GM23338 (cell line): ENCODE results near the gene MAN2B2. TPM values are rescaled to one million over a fixed set of nuclear protein-coding genes. Genes with fewer than 3 reads are reported as not detected.

Source experiments
- ATAC-seq: fragments of 200-7000 bp; cut with Tn5 transposase; 3 replicates; pipeline ENCODE4 v1.9.1; 2020
- DNase-seq: peaks from one replicate; pipeline ENCODE4 v3.0.0-alpha.2; 2015; ENCODE audit warnings: low spot score
- H2AFZ ChIP-seq: fragments of 200-600 bp; sonication (generic); 2 replicates; pipeline ENCODE4 v1.8.0; 2016; ENCODE audit warnings: antibody characterized with exemption, mild to moderate bottlenecking, moderate library complexity
- H3F3A ChIP-seq: fragments of 200-600 bp; sonication (generic); replicated peaks from 2 replicates; pipeline ENCODE4 v1.8.0; 2017; ENCODE audit warnings: antibody characterized with exemption, mixed run types, low read depth
- H3K27ac ChIP-seq: fragments of 200-600 bp; sonication (generic); 2 replicates; pipeline ENCODE4 v1.6.1; 2016; ENCODE audit warnings: low read depth
- H3K27me3 ChIP-seq: fragments of 200-600 bp; sonication (generic); 2 replicates; pipeline ENCODE4 v1.8.0; 2016; ENCODE audit warnings: mild to moderate bottlenecking, mixed run types, moderate library complexity; ENCODE audit not compliant: insufficient read depth
- H3K36me3 ChIP-seq: fragments of 200-600 bp; sonication (generic); 2 replicates; pipeline ENCODE4 v1.8.0; 2016; ENCODE audit warnings: mild to moderate bottlenecking; ENCODE audit not compliant: insufficient read depth
- H3K4me1 ChIP-seq: fragments of 200-600 bp; sonication (generic); 2 replicates; pipeline ENCODE4 v1.8.0; 2016; ENCODE audit warnings: mild to moderate bottlenecking, moderate library complexity; ENCODE audit not compliant: insufficient read depth
- H3K4me2 ChIP-seq: fragments of 200-600 bp; sonication (generic); 2 replicates; pipeline ENCODE4 v1.7.1; 2017; ENCODE audit warnings: mixed run types
- H3K4me3 ChIP-seq: fragments of 200-600 bp; sonication (generic); 2 replicates; pipeline ENCODE4 v1.6.1; 2016; ENCODE audit warnings: mixed run types
- H3K79me2 ChIP-seq: fragments of 200-600 bp; sonication (generic); replicated peaks from 2 replicates; pipeline ENCODE4 v1.8.0; 2017; ENCODE audit warnings: mild to moderate bottlenecking; ENCODE audit not compliant: insufficient read depth
- H3K9me2 ChIP-seq: fragments of 200-600 bp; sonication (generic); 2 replicates; pipeline ENCODE4 v1.8.0; 2017; ENCODE audit not compliant: insufficient read depth
- H4K20me1 ChIP-seq: fragments of 200-600 bp; sonication (generic); replicated peaks from 2 replicates; pipeline ENCODE4 v1.8.0; 2017; ENCODE audit warnings: mild to moderate bottlenecking; ENCODE audit not compliant: insufficient read depth
- H3K27ac Mint-ChIP-seq: 2 replicates; pipeline ENCODE4 v1.8.0; 2020; ENCODE audit warnings: inconsistent platforms, mild to moderate bottlenecking, moderate library complexity, mixed read lengths
- H3K27me3 Mint-ChIP-seq: 3 replicates; pipeline ENCODE4 v1.8.0; 2022; ENCODE audit warnings: low read depth, mild to moderate bottlenecking, moderate library complexity, mixed read lengths, inconsistent platforms; ENCODE audit not compliant: insufficient read depth, poor library complexity
- H3K36me3 Mint-ChIP-seq: 3 replicates; pipeline ENCODE4 v1.8.0; 2021; ENCODE audit warnings: low read depth, mild to moderate bottlenecking, inconsistent platforms, moderate library complexity, mixed read lengths
- H3K4me1 Mint-ChIP-seq: 3 replicates; pipeline ENCODE4 v1.8.0; 2020; ENCODE audit warnings: mild to moderate bottlenecking, inconsistent platforms, mixed read lengths
- H3K4me3 Mint-ChIP-seq: 3 replicates; pipeline ENCODE4 v1.8.0; 2021; ENCODE audit warnings: moderate library complexity, mild to moderate bottlenecking, inconsistent platforms, mixed read lengths
- H3K9me3 Mint-ChIP-seq: 3 replicates; pipeline ENCODE4 v1.8.0; 2020; ENCODE audit warnings: moderate library complexity, mild to moderate bottlenecking, inconsistent platforms, mixed read lengths
- JUNB ChIP-seq: IDR thresholded peaks from one replicate; pipeline ENCODE4 v1.6.1; 2016; ENCODE audit warnings: antibody characterized with exemption; ENCODE audit not compliant: unreplicated experiment
- NANOG ChIP-seq: IDR thresholded peaks from 2 replicates; pipeline ENCODE4 v1.6.1; 2016; ENCODE audit warnings: antibody characterized with exemption, borderline replicate concordance
- STAT1 ChIP-seq: IDR thresholded peaks from one replicate; pipeline ENCODE4 v1.6.1; 2016; ENCODE audit warnings: antibody characterized with exemption; ENCODE audit not compliant: unreplicated experiment
- ZNF331 ChIP-seq: fragments of 250-450 bp; sonication (Bioruptor Pico); IDR thresholded peaks from 2 replicates; pipeline ENCODE4 v1.5.0; 2020; ENCODE audit warnings: low read depth, mild to moderate bottlenecking, moderate library complexity
- polyA plus RNA-seq: library from polyadenylated mRNA; unstranded; fragments of >200 nt; fragmentation: Nextera tagmentation; extraction: Ambion mirVana; gene quantifications from 2 replicates; pipeline ENCODE4 v1.2.1, GENCODE V29; 2016
- total RNA-seq: library from RNA; depleted of rRNA; stranded (reverse); fragments of >200 nt; shearing (Covaris generic); gene quantifications from 2 replicates; pipeline ENCODE4 v1.2.3, GENCODE V29; 2014
- TF ChIP-seq, protein P1 (sequence below), 2 experiments: fragments of 200-600 bp in 1 of 2; sonication (generic) in 1 of 2; conservative IDR thresholded peaks; 2 replicates each; pipeline versions ENCODE4 v1.5.1 to v1.6.1; 2016 to 2017; ENCODE audit warnings: antibody characterized with exemption in 2 of 2, low read depth in 2 of 2, mild to moderate bottlenecking in 2 of 2, moderate library complexity in 1 of 2
- TF ChIP-seq, protein P2 (sequence below): IDR thresholded peaks from one replicate; pipeline ENCODE4 v1.6.1; 2018; ENCODE audit warnings: antibody characterized with exemption; ENCODE audit not compliant: unreplicated experiment

MAN2B2 gene
- total and polyA plus RNA-seq, 2 experiments from 2014 or later, result 1.6 to 6.9 TPM

DNA sequence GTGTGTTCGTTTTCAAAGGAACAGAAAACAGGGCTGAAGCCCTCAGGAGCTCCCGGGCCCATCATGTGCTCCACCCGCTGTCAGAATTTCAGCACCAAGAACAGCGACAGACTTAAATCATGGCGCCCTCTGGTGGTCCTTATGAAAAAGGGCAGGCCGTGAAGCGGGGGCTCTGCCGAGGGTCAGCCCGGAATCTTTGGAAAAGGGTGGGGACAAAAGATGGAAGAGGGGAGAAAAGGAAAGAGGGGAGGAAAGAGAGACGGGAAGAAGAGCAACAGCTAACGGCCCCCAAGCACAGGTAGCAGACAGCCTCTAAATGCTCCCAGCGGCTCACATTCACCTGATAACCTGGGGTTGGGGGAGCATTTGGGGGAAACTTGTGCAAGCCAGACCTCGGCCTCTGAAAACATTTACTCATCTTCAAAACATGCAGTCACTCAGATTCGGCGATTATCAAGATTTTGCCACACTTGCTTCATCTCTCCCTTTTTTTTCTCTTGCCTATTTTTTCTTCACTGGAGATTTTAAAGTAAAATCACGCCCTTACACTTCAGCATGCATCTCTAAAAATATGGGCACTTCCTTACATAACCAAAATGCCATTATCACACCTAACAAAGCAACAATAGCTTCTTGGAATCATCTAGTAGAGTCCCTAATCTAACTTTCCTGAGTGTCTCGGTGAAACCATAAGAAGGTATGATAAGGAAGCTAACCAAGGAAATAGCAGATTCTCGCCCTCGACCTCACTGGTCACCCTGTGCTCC is 28.1 kb upstream of the MAN2B2 start:
- H3K4me1 Mint-ChIP-seq, result peaks cover 4% of the 10 kb centered on the region; the same call in 2 of the 3 replicates

More for the DNA sequence above, 28.1 kb upstream of the MAN2B2 start:
- H3K9me3 Mint-ChIP-seq, result peaks cover 4% of the 10 kb centered on the region; the same call in 2 of the 3 replicates
- no peaks in the 10 kb centered on the region for H3F3A ChIP-seq
- TF ChIP-seq JUNB, result no peak
- TF ChIP-seq STAT1, result no peak
- no peak for TF ChIP-seq ZNF331 (CRISPR knock-in tag)
- no peak for TF ChIP-seq NANOG
- TF ChIP-seq, protein P1, sequence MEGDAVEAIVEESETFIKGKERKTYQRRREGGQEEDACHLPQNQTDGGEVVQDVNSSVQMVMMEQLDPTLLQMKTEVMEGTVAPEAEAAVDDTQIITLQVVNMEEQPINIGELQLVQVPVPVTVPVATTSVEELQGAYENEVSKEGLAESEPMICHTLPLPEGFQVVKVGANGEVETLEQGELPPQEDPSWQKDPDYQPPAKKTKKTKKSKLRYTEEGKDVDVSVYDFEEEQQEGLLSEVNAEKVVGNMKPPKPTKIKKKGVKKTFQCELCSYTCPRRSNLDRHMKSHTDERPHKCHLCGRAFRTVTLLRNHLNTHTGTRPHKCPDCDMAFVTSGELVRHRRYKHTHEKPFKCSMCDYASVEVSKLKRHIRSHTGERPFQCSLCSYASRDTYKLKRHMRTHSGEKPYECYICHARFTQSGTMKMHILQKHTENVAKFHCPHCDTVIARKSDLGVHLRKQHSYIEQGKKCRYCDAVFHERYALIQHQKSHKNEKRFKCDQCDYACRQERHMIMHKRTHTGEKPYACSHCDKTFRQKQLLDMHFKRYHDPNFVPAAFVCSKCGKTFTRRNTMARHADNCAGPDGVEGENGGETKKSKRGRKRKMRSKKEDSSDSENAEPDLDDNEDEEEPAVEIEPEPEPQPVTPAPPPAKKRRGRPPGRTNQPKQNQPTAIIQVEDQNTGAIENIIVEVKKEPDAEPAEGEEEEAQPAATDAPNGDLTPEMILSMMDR (conservative IDR thresholded peaks at IDR 0.05; ENCODE audit: low read depth in 2 of 2), result peak; percentile 91 to 98
- TF ChIP-seq, protein P2, sequence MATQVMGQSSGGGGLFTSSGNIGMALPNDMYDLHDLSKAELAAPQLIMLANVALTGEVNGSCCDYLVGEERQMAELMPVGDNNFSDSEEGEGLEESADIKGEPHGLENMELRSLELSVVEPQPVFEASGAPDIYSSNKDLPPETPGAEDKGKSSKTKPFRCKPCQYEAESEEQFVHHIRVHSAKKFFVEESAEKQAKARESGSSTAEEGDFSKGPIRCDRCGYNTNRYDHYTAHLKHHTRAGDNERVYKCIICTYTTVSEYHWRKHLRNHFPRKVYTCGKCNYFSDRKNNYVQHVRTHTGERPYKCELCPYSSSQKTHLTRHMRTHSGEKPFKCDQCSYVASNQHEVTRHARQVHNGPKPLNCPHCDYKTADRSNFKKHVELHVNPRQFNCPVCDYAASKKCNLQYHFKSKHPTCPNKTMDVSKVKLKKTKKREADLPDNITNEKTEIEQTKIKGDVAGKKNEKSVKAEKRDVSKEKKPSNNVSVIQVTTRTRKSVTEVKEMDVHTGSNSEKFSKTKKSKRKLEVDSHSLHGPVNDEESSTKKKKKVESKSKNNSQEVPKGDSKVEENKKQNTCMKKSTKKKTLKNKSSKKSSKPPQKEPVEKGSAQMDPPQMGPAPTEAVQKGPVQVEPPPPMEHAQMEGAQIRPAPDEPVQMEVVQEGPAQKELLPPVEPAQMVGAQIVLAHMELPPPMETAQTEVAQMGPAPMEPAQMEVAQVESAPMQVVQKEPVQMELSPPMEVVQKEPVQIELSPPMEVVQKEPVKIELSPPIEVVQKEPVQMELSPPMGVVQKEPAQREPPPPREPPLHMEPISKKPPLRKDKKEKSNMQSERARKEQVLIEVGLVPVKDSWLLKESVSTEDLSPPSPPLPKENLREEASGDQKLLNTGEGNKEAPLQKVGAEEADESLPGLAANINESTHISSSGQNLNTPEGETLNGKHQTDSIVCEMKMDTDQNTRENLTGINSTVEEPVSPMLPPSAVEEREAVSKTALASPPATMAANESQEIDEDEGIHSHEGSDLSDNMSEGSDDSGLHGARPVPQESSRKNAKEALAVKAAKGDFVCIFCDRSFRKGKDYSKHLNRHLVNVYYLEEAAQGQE, result peak; percentile 98
- DNase-seq, result peak; percentile 94
- H2AFZ ChIP-seq, result peak overlapping the region; percentile 26; the same call in 1 of the 2 replicates
- H3K4me3 ChIP-seq, result no peak overlapping the region
- H3K4me2 ChIP-seq, result no peak overlapping the region
- no peaks in the 10 kb centered on the region for H3K36me3 Mint-ChIP-seq
- no peaks in the 10 kb centered on the region for H3K79me2 ChIP-seq
- H3K4me1 ChIP-seq, result no peaks in the 10 kb centered on the region
- no peak overlapping the region for H3K27ac ChIP-seq
- no peak overlapping the region for H3K27ac Mint-ChIP-seq
- peaks cover 11% of the 10 kb centered on the region for H3K27me3 Mint-ChIP-seq
- no peak overlapping the region for H3K4me3 Mint-ChIP-seq
- H3K36me3 ChIP-seq, result no peaks in the 10 kb centered on the region
- ATAC-seq, result peak; percentile 75
- no peaks in the 10 kb centered on the region for H3K27me3 ChIP-seq
- H4K20me1 ChIP-seq, result no peaks in the 10 kb centered on the region
- no peaks in the 10 kb centered on the region for H3K9me2 ChIP-seq
